Measurements from ENCODE around the gene RFX7. TPM values are rescaled to one million over a fixed set of nuclear protein-coding genes. Genes with fewer than 3 reads are reported as not detected.

RFX7 gene
- total RNA-seq, 2 donors from 2014 or later, result 9.9 to 10.1 TPM

GRCh38 chr15:56076640-56077039, 167.0 kb downstream of the RFX7 start:
- intact Hi-C loops (cut with DNase I), result no loop called here
- no peak for DNase-seq (ENCODE audit: low spot score)

- no peak for DNase-seq (ENCODE audit: low spot score)
- intact Hi-C loops (cut with DNase I), result no loop called here
These were observed 169.0 kb downstream of the RFX7 start for GRCh38 chr15:56074481-56075265.

DNA sequence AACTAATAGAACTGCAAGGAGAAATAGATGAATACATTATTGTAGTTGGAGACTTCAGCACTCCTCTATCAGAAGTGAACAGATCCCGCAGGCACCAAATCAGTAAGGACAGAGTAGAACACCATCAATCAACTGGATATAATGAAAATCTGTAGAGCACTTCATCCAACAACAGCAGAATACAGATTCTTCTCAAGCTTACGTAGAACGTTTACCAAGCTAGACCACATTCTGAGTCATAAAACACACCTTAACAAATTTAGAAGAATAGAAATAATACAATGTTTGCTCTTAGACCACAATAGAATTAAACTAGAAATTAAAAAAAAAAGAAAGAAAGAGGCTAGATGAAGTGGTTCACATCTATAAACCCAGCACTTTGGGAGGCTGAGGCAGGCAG, 179.5 kb downstream of the RFX7 start:
- DNase-seq (ENCODE audit: low spot score), result no peak
- intact Hi-C loops (cut with DNase I), result no loop called here

GRCh38 chr15:56059716-56060115, 184.0 kb downstream of the RFX7 start:
- intact Hi-C loops (cut with DNase I), result no loop called here
- DNase-seq (ENCODE audit: low spot score), result no peak

- no peak for DNase-seq (ENCODE audit: low spot score)
- intact Hi-C loops (cut with DNase I), result no loop called here
These were observed 184.7 kb downstream of the RFX7 start for GRCh38 chr15:56058986-56059385.

- no peak for DNase-seq (ENCODE audit: low spot score)
- intact Hi-C loops (cut with DNase I), result no loop called here
These were observed 187.1 kb downstream of the RFX7 start for GRCh38 chr15:56056626-56057025.

DNA sequence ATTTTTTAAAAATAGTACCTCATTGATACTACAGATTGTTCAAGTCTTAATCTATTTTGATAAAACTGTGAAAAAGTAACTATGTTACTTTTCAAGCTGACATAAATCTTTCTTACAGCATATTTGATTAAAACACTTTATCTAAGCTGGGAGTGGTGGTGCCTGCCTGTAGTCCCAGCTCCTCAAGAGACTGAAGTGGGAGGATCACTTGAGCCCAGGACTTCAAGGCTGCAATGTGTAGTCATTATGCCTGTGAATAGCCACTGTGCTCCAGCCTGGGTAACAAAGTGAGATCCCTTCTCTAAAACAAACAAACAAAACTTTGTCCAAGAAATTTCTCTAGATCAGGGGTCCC, 190.7 kb downstream of the RFX7 start:
- no peak for DNase-seq (ENCODE audit: low spot score)
- intact Hi-C loops (cut with DNase I), result no loop called here

DNA sequence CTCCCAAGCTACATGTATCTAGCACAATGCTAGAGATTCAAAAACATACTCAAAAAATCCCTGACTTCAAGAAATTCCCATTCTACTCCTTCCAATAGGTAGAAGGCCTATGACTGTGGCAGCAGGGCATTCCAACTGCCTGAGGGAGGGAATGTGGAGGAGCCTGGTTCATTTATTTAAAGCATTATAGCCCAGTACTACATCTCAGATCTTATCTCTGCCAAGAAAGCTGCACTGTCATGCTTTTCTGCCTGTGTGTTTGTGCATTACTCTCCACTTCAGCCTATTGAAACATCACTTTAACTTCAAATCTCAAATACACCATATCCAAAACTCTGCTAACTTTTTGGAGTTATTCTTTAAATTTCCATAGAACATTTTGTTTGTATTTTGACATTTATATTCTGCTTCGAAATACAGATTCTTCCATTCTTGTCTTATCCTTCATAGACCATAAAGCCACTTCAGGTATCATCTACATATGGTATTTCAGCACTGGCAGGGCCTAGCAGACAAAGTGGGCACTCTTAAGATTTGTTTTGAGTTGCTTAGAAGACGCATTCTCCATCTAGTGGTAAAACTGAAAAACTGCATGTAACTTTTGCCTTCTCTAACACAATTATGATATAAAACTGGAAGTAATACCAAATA, 191.2 kb downstream of the RFX7 start:
- DNase-seq (ENCODE audit: low spot score), result no peak
- intact Hi-C loops (cut with DNase I), result no loop called here

DNA sequence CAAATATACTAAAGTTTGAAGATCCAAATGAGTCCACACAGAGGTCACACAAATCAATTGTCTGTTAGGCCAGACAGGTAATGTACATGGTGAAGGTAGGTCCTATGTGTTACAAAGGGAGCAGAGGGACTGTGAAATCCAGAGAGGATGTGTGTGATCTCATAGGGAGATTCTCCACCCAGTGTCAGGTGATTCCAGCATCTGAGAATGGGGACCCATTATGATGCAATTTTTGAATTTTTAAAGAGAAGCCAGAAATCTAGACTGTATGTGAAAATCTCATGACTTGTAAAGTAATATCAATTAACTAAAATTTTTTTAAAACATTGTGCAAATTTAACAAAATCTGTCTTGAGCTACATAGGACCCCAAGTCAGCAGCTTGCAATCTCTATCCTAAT, 192.0 kb downstream of the RFX7 start:
- intact Hi-C loops (cut with DNase I), result no loop called here
- no peak for DNase-seq (ENCODE audit: low spot score)

DNA sequence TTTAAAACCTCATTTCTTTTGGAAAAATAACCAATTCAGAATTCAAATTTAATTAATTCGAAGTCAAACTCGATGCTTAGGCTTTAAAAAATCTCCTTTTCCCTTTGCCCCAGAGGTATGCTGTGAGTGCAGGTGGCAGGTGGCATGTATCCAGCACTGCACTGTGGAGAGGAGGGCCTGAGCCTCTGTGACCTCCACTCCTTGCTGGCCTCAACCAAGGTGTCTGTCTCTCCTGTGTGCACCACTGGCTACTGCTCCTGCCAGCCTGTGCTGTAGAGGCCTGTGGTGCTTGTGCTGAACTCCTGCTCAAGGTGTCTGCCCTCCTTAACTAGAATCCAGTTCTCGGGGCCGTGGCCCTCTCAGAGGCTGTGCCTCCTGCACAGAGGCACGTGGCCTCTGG, 194.1 kb downstream of the RFX7 start:
- intact Hi-C loops (cut with DNase I), result no loop called here
- DNase-seq (ENCODE audit: low spot score), result no peak

GRCh38 chr15:56047354-56047753, 196.3 kb downstream of the RFX7 start:
- intact Hi-C loops (cut with DNase I), result no loop called here
- DNase-seq (ENCODE audit: low spot score), result no peak

GRCh38 chr15:56045068-56045748, 198.5 kb downstream of the RFX7 start:
- intact Hi-C loops (cut with DNase I), result no loop called here
- no peak for DNase-seq (ENCODE audit: low spot score)

GRCh38 chr15:56042982-56043980, 200.4 kb downstream of the RFX7 start:
- intact Hi-C loops (cut with DNase I), result no loop called here

DNA sequence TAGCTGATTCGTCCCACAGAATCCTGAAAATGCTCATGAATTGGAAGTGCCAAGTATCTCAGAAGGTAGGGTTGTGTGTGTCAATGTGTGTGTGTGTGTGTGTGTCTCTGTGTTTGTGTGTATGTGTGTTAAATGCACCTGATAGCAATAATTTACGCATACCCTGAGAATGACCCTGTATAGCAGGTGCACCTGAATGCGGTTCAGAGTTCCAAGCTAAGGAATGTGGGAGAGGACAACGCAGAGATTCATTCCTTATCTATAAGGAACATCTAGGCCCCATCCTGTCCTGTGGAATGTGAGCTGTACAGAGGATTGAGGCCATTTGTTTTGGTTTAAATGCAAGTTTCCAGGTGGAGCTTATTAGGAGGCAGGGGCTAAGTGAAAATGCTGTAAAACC, 201.2 kb downstream of the RFX7 start:
- intact Hi-C loops (cut with DNase I), result no loop called here
- no peak for DNase-seq (ENCODE audit: low spot score)

More at GRCh38 chr15:56042982-56043980, 200.4 kb downstream of the RFX7 start:
- no peak for DNase-seq (ENCODE audit: low spot score)

DNA sequence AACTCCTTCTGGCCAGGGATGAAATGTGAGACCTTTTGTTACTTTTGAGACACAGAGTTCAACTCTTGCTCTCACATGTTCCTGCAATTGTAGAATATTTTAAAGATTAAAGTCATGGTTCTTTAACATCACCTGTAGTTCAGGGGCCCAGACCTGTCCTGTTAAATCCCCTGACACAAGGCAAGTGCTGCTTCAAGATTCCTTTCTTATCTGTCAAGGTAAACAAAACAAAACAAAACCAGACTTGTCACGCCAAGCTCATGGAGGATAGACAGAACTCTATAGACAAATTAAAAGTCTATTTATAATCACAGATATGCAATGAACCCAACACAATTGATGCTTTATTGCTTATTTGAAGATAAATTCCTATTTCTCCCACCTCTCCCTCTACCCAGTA, 201.6 kb downstream of the RFX7 start:
- no peak for DNase-seq (ENCODE audit: low spot score)
- intact Hi-C loops (cut with DNase I), result no loop called here

DNA sequence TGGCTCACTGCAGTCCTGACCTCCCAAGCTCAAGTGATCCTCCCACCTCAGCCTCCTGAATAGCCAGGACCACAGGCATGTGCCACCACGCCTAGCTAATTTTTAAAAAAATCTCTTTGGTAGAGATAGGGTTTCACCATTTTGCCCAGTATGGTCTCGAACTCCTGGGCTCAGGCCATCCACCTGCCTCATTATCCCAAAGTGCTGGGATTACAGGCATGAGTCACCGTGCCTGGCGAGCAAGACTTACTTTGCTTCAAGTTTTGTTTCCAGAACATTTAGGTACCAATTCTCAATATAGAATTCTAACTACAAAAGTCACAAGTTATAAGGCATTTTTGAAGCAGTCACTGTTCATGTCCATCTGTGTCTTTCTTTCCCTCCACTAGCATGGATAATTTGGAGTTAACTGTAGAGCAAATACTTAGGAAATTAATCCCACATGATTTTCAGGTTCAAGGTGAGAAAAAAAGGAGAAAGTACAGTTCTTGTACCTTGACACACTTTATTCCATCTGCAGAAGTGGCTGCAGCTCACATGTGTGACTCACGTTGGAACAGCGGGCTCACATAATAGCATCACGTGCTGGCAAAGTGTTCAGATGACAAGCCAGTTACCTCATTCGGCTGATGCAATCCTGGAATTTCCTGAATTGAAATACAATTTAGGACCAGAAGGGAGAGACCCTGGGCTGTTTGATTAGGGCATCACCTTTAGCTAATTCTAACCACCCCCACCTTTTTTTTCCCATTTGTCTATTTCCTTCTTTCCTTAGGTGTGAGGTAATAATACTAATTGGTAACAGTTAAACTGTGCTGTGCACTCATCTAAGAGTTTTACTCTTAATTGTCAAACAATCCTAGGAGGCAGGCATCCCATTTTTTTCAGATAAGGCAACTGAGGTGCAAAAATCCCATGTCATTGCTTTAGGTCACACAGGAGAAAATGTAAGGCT, 203.3 kb downstream of the RFX7 start:
- intact Hi-C loops (cut with DNase I), result no loop called here
- DNase-seq (ENCODE audit: low spot score), result no peak

GRCh38 chr15:56038707-56039106, 205.0 kb downstream of the RFX7 start:
- intact Hi-C loops (cut with DNase I), result no loop called here
- no peak for DNase-seq (ENCODE audit: low spot score)

DNA sequence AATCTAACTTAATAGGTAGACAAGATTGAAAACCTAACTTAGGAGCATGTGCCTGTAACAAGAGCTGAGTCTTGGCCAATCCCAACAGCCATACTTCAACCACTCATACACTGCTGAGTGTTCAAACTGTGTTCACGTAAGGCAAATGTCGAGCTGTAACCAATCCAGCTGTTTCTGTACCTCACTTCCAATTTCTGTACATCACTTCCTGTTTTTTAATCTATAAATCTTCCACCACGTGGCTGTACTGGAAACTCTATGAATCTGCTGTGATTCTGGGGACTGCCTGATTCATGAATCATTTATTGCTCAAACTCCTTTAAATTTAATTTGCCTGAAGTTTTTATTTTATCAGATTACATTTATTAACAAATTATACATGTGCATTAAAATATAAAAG, 205.7 kb downstream of the RFX7 start:
- no peak for DNase-seq (ENCODE audit: low spot score)

More for the DNA sequence above, 205.7 kb downstream of the RFX7 start:
- intact Hi-C loops (cut with DNase I), result no loop called here

All from posterior vena cava (tissue), 2 donors.